GM21367 (cell line): ENCODE data around the gene CREB5.
A peak's percentile ranks its signal among the peaks of the same experiment; 100 is the strongest.

Source experiments
- ATAC-seq: cut with Tn5 transposase; IDR thresholded peaks from one replicate; pipeline ENCODE4 v1.9.1; 2021; ENCODE audit not compliant: unreplicated experiment

CREB5 gene

GRCh38 chr7:28509251-28510025 is 97.1 kb downstream of the CREB5 start:
- peak; percentile 74 for ATAC-seq

- ATAC-seq: no peak
Observed at GRCh38 chr7:28510026-28510369, 97.7 kb downstream of the CREB5 start.

GRCh38 chr7:28512668-28513440 is 100.5 kb downstream of the CREB5 start:
- ATAC-seq: no peak

- no peak for ATAC-seq
Observed at GRCh38 chr7:28516390-28517172, 104.3 kb downstream of the CREB5 start.

- ATAC-seq: no peak
Observed at GRCh38 chr7:28517206-28517605, 104.9 kb downstream of the CREB5 start.

GRCh38 chr7:28517606-28518005 is 105.3 kb downstream of the CREB5 start:
- no peak for ATAC-seq

GRCh38 chr7:28520074-28521015 is 108.0 kb downstream of the CREB5 start:
- ATAC-seq: no peak

- no peak for ATAC-seq
Observed at GRCh38 chr7:28524978-28525377, 112.7 kb downstream of the CREB5 start.

- no peak for ATAC-seq
Observed at GRCh38 chr7:28528899-28529298, 116.6 kb downstream of the CREB5 start.

GRCh38 chr7:28529755-28530154 is 117.4 kb downstream of the CREB5 start:
- ATAC-seq: no peak

GRCh38 chr7:28530175-28530802 is 118.0 kb downstream of the CREB5 start:
- ATAC-seq: no peak

- ATAC-seq: no peak
Observed at GRCh38 chr7:28530803-28531175, 118.5 kb downstream of the CREB5 start.

- ATAC-seq: no peak
Observed at GRCh38 chr7:28531291-28531690, 119.0 kb downstream of the CREB5 start.

- no peak for ATAC-seq
Observed at GRCh38 chr7:28532181-28532580, 119.9 kb downstream of the CREB5 start.

GRCh38 chr7:28533267-28533666 is 120.9 kb downstream of the CREB5 start:
- no peak for ATAC-seq

GRCh38 chr7:28533731-28534531 is 121.6 kb downstream of the CREB5 start:
- ATAC-seq: no peak

GRCh38 chr7:28536259-28536658 is 123.9 kb downstream of the CREB5 start:
- no peak for ATAC-seq

- peak; percentile 94 for ATAC-seq
Observed at GRCh38 chr7:28539289-28539981, 127.1 kb downstream of the CREB5 start.

- ATAC-seq: no peak
Observed at GRCh38 chr7:28542410-28542809, 130.1 kb downstream of the CREB5 start.
